Smooth muscle cell (in vitro differentiated cells): Measurements from ENCODE around the gene KIAA1328. TPM values are rescaled to one million over a fixed set of nuclear protein-coding genes. Genes with fewer than 3 reads are reported as not detected.

Source experiments
- DNase-seq: peaks from one replicate; lab custom pipeline; 2025; ENCODE audit not compliant: unreplicated experiment; lab: John Stamatoyannopoulos, UW
- H2AFZ ChIP-seq: fragments of 200-600 bp; sonication (generic); 2 replicates; pipeline ENCODE4 v1.6.0; 2016; ENCODE audit warnings: antibody characterized with exemption, low read depth, mild to moderate bottlenecking
- H3F3A ChIP-seq: fragments of 200-600 bp; sonication (generic); 2 replicates; pipeline ENCODE4 v1.6.0; 2017; ENCODE audit warnings: antibody characterized with exemption, low read depth
- H3K27ac ChIP-seq: fragments of 200-600 bp; sonication (generic); 2 replicates; pipeline ENCODE4 v1.5.1; 2016; ENCODE audit warnings: low read depth, mild to moderate bottlenecking
- H3K27me3 ChIP-seq: fragments of 200-600 bp; sonication (generic); 2 replicates; pipeline ENCODE4 v1.6.1; 2016; ENCODE audit warnings: low read depth, mild to moderate bottlenecking
- H3K36me3 ChIP-seq: fragments of 200-600 bp; sonication (generic); 2 replicates; pipeline ENCODE4 v1.5.1; 2016; ENCODE audit warnings: low read depth
- H3K4me1 ChIP-seq: fragments of 200-600 bp; sonication (generic); 2 replicates; pipeline ENCODE4 v1.5.1; 2016; ENCODE audit warnings: low read depth
- H3K4me2 ChIP-seq: fragments of 200-600 bp; sonication (generic); 2 replicates; pipeline ENCODE4 v1.6.0; 2016; ENCODE audit warnings: mild to moderate bottlenecking
- H3K4me3 ChIP-seq: fragments of 200-600 bp; sonication (generic); 2 replicates; pipeline ENCODE4 v1.5.1; 2016; ENCODE audit warnings: mild to moderate bottlenecking
- H3K79me2 ChIP-seq: fragments of 200-600 bp; sonication (generic); 2 replicates; pipeline ENCODE4 v1.6.0; 2016; ENCODE audit warnings: low read depth, mild to moderate bottlenecking
- H3K9ac ChIP-seq: fragments of 200-600 bp; sonication (generic); 2 replicates; pipeline ENCODE4 v1.6.0; 2016; ENCODE audit warnings: low read depth
- H3K9me3 ChIP-seq: fragments of 200-600 bp; sonication (generic); replicated peaks from 2 replicates; pipeline ENCODE4 v1.5.1; 2016; ENCODE audit warnings: low read depth
- H4K20me1 ChIP-seq: fragments of 200-600 bp; sonication (generic); 2 replicates; pipeline ENCODE4 v1.6.0; 2016; ENCODE audit warnings: low read depth
- WGBS: methylation state at CpG from one replicate; pipeline ENCODE4 v1.1.7; 2016; ENCODE audit warnings: low lambda C conversion rate; 5-methylcytosine and 5-hydroxymethylcytosine counted together
- polyA plus RNA-seq: library from polyadenylated mRNA; unstranded; fragments of >200 nt; fragmentation: Nextera tagmentation; extraction: Ambion mirVana; gene quantifications from 2 replicates; pipeline ENCODE4 v1.2.1, GENCODE V29; 2016
- total RNA-seq: library from RNA; depleted of rRNA; stranded (reverse); fragments of >200 nt; gene quantifications from 2 replicates; pipeline ENCODE4 v1.2.3, GENCODE V29; 2014
- TF ChIP-seq, protein P1 (sequence below): fragments of 200-600 bp; sonication (generic); IDR thresholded peaks from 2 replicates; pipeline ENCODE4 v1.5.1; 2017; ENCODE audit warnings: borderline replicate concordance, mild to moderate bottlenecking, antibody characterized with exemption; ENCODE audit not compliant: insufficient read depth, poor library complexity, severe bottlenecking

KIAA1328 gene
- total and polyA plus RNA-seq, 2 experiments from 2014 or later = 2.2 to 11.7 TPM

DNA sequence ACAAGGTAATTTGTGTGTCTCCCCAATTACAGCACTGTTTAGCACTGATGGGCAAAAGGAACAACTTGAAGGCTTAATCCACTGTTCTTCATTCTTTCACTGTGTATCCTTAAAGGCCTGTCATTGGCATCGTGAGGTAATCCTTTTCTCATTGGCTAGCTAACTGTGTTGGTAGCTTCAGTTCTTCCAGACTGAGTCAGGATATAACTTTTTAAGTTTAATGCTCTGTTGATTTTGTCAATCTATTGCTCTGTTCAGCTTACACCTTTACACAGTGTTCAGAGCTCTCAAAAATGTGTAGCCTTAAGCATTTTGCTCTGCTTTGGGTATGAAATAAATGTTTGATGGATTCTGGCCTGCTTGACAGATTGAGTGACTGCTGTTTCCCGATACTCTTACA is 148.2 kb downstream of the KIAA1328 start:
- Histone ChIP-seq H3K4me3 (no peak overlapping the region), H3K79me2 (no peaks in the 10 kb centered on the region), H3K36me3 (no peaks in the 10 kb centered on the region), H3K9ac (no peak overlapping the region), H3F3A (no peaks in the 10 kb centered on the region), H2AFZ (no peak overlapping the region), H3K27me3 (no peaks in the 10 kb centered on the region), H3K9me3 (no peaks in the 10 kb centered on the region), H3K4me2 (no peak overlapping the region), H3K4me1 (no peaks in the 10 kb centered on the region), H3K27ac (no peak overlapping the region), H4K20me1 (no peaks in the 10 kb centered on the region)
- TF ChIP-seq, protein P1, sequence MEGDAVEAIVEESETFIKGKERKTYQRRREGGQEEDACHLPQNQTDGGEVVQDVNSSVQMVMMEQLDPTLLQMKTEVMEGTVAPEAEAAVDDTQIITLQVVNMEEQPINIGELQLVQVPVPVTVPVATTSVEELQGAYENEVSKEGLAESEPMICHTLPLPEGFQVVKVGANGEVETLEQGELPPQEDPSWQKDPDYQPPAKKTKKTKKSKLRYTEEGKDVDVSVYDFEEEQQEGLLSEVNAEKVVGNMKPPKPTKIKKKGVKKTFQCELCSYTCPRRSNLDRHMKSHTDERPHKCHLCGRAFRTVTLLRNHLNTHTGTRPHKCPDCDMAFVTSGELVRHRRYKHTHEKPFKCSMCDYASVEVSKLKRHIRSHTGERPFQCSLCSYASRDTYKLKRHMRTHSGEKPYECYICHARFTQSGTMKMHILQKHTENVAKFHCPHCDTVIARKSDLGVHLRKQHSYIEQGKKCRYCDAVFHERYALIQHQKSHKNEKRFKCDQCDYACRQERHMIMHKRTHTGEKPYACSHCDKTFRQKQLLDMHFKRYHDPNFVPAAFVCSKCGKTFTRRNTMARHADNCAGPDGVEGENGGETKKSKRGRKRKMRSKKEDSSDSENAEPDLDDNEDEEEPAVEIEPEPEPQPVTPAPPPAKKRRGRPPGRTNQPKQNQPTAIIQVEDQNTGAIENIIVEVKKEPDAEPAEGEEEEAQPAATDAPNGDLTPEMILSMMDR = no peak
- DNase-seq = no peak
- WGBS = 88% methylated on average over 2 of the region's 2 CpGs

DNA sequence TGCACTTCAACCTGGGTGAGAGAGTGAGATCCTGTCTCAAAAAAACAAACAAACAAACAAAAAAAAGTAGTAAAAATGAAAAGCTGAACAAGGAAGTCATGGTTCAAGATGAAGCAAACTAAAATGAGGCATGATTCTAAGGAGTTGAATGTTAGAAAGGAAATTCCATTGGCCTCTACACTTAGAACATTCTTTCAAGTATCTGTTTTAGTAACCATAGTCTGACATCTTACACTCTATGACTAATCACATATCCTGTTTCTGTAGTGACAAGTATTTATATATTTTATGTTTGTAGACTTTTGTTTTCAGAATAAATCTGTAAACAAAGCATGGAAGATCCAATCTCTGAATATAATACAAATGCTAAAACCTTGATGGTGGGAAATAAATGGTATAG is 164.1 kb downstream of the KIAA1328 start:
- no peak overlapping the region for H3K9ac ChIP-seq
- H3K27me3 ChIP-seq = no peaks in the 10 kb centered on the region
- H2AFZ ChIP-seq = no peak overlapping the region
- no peaks in the 10 kb centered on the region for H4K20me1 ChIP-seq
- peak overlapping the region; percentile 36 for H3K27ac ChIP-seq
- peak overlapping the region; percentile 0 for H3K4me2 ChIP-seq
- no peaks in the 10 kb centered on the region for H3K9me3 ChIP-seq
- no peak for DNase-seq
- H3K4me1 ChIP-seq = no peaks in the 10 kb centered on the region
- H3F3A ChIP-seq = no peaks in the 10 kb centered on the region
- TF ChIP-seq, protein P1 = no peak
- H3K79me2 ChIP-seq = no peaks in the 10 kb centered on the region
- H3K36me3 ChIP-seq = no peaks in the 10 kb centered on the region
- no peak overlapping the region for H3K4me3 ChIP-seq

DNA sequence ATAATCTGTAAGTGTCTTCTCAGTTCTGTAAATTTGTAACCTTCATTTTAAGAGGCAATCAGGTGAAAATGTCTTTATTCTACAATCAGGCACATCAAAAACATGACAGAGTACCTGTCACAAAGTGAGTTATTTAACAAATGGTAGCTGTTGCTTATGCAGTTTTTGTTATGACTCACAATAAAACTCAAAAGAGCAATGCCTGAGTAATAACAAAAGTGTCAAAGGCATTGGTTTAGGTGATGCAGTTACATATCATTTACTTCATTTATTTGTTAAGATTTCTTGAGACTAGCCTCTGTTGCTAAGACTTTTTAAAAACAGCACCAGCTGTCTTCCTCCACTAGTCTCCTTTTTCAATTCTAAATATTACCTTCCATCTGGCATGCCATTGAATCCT is 177.8 kb downstream of the KIAA1328 start:
- Histone ChIP-seq H3F3A (no peaks in the 10 kb centered on the region), H3K9me3 (no peaks in the 10 kb centered on the region), H4K20me1 (no peaks in the 10 kb centered on the region), H3K27me3 (no peaks in the 10 kb centered on the region), H3K4me2 (no peak overlapping the region), H3K27ac (no peak overlapping the region), H3K4me1 (peaks cover 15% of the 10 kb centered on the region), H3K9ac (no peak overlapping the region), H3K79me2 (no peaks in the 10 kb centered on the region), H2AFZ (no peak overlapping the region), H3K4me3 (no peak overlapping the region), H3K36me3 (no peaks in the 10 kb centered on the region)
- DNase-seq = no peak
- TF ChIP-seq, protein P1 = no peak

DNA sequence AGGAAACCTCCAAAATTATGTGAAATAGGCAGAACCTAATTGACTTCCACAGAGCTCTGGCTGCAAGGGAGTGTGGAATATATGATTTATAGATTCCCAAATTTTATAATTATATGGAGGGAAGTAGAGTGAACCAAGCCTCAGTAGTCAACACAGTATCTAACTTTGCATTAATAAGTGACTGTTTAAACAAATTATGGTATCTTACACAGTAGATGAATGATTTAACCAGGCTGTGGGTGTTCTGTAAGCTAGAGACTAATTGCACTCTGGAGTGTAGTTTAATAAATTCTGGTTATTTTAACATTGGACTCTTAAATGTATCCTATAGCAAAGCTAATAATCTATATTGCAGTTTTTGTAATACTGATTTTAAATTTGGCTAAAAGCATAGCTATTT is 183.5 kb downstream of the KIAA1328 start:
- no peaks in the 10 kb centered on the region for H3F3A ChIP-seq
- H3K4me2 ChIP-seq = no peak overlapping the region
- no peaks in the 10 kb centered on the region for H3K79me2 ChIP-seq
- peaks cover 8% of the 10 kb centered on the region for H3K4me1 ChIP-seq
- no peak overlapping the region for H3K9ac ChIP-seq
- no peaks in the 10 kb centered on the region for H3K9me3 ChIP-seq
- H4K20me1 ChIP-seq = no peaks in the 10 kb centered on the region
- DNase-seq = no peak
- H3K36me3 ChIP-seq = no peaks in the 10 kb centered on the region
- no peak overlapping the region for H3K4me3 ChIP-seq
- no peak overlapping the region for H3K27ac ChIP-seq
- H3K27me3 ChIP-seq = no peaks in the 10 kb centered on the region
- no peak overlapping the region for H2AFZ ChIP-seq
- TF ChIP-seq, protein P1 = no peak
